Osteocyte (in vitro differentiated cells): ENCODE data around the gene VAMP2. TPM values are rescaled to one million over a fixed set of nuclear protein-coding genes. Genes with fewer than 3 reads are reported as not detected.

Experiments used
- DNase-seq: peaks from one replicate; pipeline ENCODE4 v3.0.0; 2021; ENCODE audit warnings: mixed read lengths; ENCODE audit not compliant: unreplicated experiment; ENCODE audit errors: extremely low spot score
- H3K27ac Mint-ChIP-seq: one replicate; pipeline ENCODE4 v1.8.0; 2021; ENCODE audit warnings: mild to moderate bottlenecking, mixed read lengths; ENCODE audit not compliant: unreplicated experiment
- H3K27me3 Mint-ChIP-seq: one replicate; pipeline ENCODE4 v1.8.0; 2021; ENCODE audit warnings: mixed read lengths; ENCODE audit not compliant: unreplicated experiment
- H3K36me3 Mint-ChIP-seq: one replicate; pipeline ENCODE4 v1.8.0; 2021; ENCODE audit warnings: mixed read lengths; ENCODE audit not compliant: unreplicated experiment
- H3K4me1 Mint-ChIP-seq: one replicate; pipeline ENCODE4 v1.8.0; 2021; ENCODE audit warnings: mixed read lengths; ENCODE audit not compliant: unreplicated experiment
- H3K4me3 Mint-ChIP-seq: one replicate; pipeline ENCODE4 v1.8.0; 2021; ENCODE audit warnings: mild to moderate bottlenecking, moderate library complexity, mixed read lengths; ENCODE audit not compliant: unreplicated experiment
- H3K9me3 Mint-ChIP-seq: one replicate; pipeline ENCODE4 v1.8.0; 2021; ENCODE audit warnings: mixed read lengths; ENCODE audit not compliant: unreplicated experiment
- CTCF ChIP-seq: fragments of 200-600 bp; sonication (generic); IDR thresholded peaks from 2 replicates; pipeline ENCODE4 v1.5.0; 2021; ENCODE audit warnings: antibody characterized with exemption, mild to moderate bottlenecking, moderate library complexity
- total RNA-seq: library from RNA; stranded (reverse); gene quantifications from 2 replicates; pipeline ENCODE4 v1.2.1, GENCODE V29; 2021

VAMP2 gene
- total RNA-seq, 1 donor from 2014 or later: 70.0 TPM

GRCh38 chr17:8141741-8142140 is 21.0 kb downstream of the VAMP2 start:
- no peak for TF ChIP-seq CTCF
- no peaks in the 10 kb centered on the region for H3K27me3 Mint-ChIP-seq
- H3K27ac Mint-ChIP-seq: peak overlapping the region; percentile 23
- no peak overlapping the region for H3K4me3 Mint-ChIP-seq
- H3K36me3 Mint-ChIP-seq: peaks cover 40% of the 10 kb centered on the region
- no peak for DNase-seq
- peaks cover 4% of the 10 kb centered on the region for H3K4me1 Mint-ChIP-seq
- H3K9me3 Mint-ChIP-seq: no peaks in the 10 kb centered on the region

- Mint-ChIP-seq H3K27ac (peak overlapping the region; percentile 19), H3K9me3 (no peaks in the 10 kb centered on the region), H3K27me3 (no peaks in the 10 kb centered on the region), H3K36me3 (peaks cover 33% of the 10 kb centered on the region), H3K4me3 (no peak overlapping the region), H3K4me1 (peaks cover 4% of the 10 kb centered on the region)
- no peak for DNase-seq
- TF ChIP-seq CTCF: no peak
These were observed 21.7 kb downstream of the VAMP2 start for GRCh38 chr17:8141045-8141444.

- DNase-seq: no peak
- H3K9me3 Mint-ChIP-seq: no peaks in the 10 kb centered on the region
- H3K4me1 Mint-ChIP-seq: peaks cover 4% of the 10 kb centered on the region
- peak overlapping the region; percentile 34 for H3K27ac Mint-ChIP-seq
- no peaks in the 10 kb centered on the region for H3K27me3 Mint-ChIP-seq
- H3K4me3 Mint-ChIP-seq: no peak overlapping the region
- no peak for TF ChIP-seq CTCF
- H3K36me3 Mint-ChIP-seq: peaks cover 28% of the 10 kb centered on the region
These were observed 22.4 kb downstream of the VAMP2 start for GRCh38 chr17:8140065-8141029.

GRCh38 chr17:8138672-8139371 is 23.9 kb downstream of the VAMP2 start:
- Mint-ChIP-seq H3K27ac (no peak overlapping the region), H3K36me3 (peaks cover 19% of the 10 kb centered on the region), H3K9me3 (no peaks in the 10 kb centered on the region), H3K4me3 (no peak overlapping the region), H3K27me3 (no peaks in the 10 kb centered on the region), H3K4me1 (peaks cover 4% of the 10 kb centered on the region)
- peak; percentile 99 for DNase-seq
- TF ChIP-seq CTCF: peak; percentile 94

GRCh38 chr17:8138374-8138671 is 24.4 kb downstream of the VAMP2 start:
- Mint-ChIP-seq H3K9me3 (no peaks in the 10 kb centered on the region), H3K4me3 (no peak overlapping the region), H3K27ac (no peak overlapping the region), H3K36me3 (peaks cover 17% of the 10 kb centered on the region), H3K27me3 (no peaks in the 10 kb centered on the region), H3K4me1 (peaks cover 4% of the 10 kb centered on the region)
- no peak for TF ChIP-seq CTCF
- DNase-seq: no peak
